HG03520 (cell line): ENCODE data around the gene ZYX.
A peak's percentile ranks its signal among the peaks of the same experiment; 100 is the strongest.

Experiments
- ATAC-seq: cut with Tn5 transposase; IDR thresholded peaks from one replicate; pipeline ENCODE4 v1.9.1; 2021; ENCODE audit warnings: mild to moderate bottlenecking, moderate library complexity; ENCODE audit not compliant: unreplicated experiment

ZYX gene, protein sequence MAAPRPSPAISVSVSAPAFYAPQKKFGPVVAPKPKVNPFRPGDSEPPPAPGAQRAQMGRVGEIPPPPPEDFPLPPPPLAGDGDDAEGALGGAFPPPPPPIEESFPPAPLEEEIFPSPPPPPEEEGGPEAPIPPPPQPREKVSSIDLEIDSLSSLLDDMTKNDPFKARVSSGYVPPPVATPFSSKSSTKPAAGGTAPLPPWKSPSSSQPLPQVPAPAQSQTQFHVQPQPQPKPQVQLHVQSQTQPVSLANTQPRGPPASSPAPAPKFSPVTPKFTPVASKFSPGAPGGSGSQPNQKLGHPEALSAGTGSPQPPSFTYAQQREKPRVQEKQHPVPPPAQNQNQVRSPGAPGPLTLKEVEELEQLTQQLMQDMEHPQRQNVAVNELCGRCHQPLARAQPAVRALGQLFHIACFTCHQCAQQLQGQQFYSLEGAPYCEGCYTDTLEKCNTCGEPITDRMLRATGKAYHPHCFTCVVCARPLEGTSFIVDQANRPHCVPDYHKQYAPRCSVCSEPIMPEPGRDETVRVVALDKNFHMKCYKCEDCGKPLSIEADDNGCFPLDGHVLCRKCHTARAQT

DNA sequence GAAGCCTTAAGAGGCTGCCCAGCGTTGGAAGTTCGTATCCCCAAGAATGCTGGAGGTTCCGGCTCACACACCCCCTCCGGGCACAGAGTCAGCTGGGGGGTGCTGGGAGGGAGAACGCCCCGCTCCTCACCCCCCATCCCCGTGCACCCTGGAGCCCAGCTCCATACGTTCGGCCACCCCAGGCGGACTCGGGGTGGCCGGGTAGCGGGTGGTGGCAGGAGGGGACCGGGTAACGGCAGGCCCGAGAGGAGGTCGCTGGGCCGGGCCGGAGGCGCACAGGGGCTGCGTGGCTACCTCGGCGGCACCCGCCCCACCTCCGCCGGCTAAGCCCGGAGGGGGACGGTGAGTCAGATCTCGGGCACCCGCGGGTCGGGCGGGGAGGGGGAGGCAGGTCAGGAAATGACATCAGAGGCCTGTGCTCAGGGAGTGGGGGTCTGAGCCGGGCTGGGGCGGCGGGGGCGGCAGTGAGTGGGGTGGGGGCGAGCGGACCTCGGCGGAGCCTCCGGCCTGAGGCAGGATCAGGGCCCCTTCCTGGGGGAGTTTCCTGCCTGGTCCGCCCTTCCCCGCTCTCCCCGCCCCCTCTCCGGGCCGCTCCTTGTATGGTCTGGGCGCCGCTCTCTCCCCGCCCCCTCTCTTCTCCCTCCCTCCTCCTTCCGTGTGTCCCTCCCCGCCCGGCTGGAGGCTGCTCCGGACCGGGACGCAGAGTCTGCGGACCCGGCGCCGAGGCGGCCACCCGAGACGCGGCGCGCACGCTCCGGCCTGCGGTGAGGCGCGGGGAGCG, at the start of gene ZYX:
ZYX (plus strand) TSS at position 700 of the 781 bp plus-strand sequence. CDS start 227 bp downstream, outside the sequence.
- peak; percentile 72 for ATAC-seq

DNA sequence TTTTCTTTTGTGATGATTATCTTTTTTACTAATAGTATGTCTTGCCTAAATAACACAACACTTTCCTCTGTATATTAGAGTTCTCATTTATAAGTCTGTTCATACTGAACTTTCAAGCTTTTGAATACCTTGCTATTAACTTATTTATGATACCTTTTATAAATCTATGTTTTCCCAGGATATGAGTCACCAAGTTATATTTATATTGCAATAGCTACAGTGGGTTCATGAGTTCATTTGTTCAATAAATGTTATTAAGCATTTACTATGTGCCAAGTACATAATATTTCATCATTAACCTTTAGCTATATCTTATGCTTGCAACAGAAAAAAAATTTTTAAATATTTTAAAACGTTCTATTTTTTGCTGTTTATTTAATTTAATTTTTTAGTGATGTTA, 46.9 kb upstream of the ZYX start:
- no peak for ATAC-seq

DNA sequence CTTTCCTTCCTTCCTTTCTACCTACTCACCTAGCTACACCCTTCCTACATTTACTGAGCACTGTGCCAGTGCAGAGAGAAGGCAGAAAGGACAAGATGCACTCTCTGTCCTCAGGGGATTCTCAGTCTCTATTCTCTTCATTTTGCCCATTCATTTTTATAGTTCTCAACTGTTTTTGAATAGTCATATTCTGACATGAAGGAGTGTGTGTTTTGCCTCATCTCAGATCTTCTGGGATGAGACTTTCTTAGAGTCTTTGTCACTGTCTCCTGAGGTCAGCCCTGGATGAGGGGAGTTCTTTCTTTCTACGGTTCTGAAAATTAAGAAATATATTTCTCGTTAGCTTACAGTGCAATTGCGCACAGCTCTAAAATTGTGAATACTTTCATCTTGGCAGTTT, 43.9 kb upstream of the ZYX start:
- no peak for ATAC-seq

DNA sequence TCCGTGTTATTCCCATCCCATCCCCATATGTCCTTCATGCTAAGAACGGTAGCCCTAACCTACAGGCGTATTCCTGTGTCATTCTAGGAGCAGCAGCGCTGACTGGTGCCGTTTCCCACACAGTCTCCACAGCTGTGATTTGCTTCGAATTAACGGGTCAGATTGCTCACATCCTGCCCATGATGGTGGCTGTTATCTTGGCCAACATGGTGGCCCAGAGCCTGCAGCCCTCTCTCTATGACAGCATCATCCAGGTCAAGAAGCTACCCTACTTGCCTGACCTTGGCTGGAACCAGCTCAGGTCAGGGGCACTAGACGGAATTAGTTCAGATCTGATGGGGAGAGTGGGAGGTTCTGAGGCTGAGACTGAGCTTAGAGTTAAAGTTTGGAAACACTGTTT, 39.3 kb upstream of the ZYX start:
- no peak for ATAC-seq

DNA sequence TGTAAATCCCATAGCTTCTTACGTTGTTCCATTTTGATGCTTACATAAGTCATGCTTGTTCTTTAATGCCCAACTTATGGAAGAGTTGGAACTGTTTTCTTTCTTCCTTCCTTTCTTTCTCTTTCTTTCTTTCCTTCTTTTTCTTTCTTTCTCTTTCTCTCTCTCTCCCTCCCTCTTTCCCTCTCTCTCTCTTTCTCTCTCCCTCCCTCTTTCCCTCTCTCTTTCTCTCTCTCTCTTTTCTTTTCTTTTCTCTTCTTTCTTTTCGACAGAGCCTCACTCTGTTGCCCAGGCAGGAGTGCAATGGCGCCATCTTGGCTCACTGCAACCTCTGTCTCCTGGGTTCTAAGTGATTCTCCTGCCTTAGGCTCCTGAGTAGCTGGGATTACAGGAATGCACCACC, 37.5 kb upstream of the ZYX start:
- ATAC-seq: no peak

DNA sequence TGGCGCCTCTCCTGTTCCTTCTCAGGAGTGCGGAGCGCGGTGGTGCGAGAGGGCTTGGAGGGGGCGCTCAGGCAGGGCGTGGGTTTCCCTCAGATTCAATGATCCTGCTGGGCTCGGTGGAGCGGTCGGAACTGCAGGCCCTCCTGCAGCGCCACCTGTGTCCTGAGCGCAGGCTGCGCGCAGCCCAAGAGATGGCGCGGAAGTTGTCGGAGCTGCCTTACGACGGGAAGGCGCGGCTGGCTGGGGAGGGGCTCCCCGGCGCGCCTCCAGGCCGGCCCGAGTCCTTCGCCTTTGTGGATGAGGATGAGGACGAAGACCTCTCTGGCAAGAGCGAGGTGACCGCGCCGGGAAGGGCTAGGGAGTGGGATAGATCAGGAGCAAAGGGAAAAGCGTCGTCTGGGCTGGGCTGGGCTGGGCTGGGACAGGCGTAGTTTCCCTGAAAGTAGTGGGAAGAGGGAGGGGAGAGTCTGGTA, 35.7 kb upstream of the ZYX start:
- no peak for ATAC-seq

DNA sequence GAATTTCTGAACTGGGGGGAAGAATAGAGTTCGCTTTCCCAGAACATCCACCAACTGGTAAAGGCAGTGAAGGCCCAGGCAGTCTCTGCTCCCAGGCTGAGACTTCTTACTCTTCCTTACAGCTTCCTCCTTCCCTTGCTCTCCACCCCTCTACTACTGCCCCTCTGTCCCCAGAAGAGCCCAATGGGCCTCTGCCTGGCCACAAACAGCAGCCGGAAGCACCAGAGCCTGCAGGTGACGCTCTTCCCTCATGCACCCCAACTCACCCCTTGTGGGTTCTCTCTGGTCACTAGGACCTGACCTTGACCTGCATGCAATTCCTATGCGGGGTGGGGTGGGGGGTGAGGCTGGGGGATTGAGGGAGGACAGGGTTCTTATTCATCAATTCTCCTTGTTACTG, 35.1 kb upstream of the ZYX start:
- no peak for ATAC-seq

DNA sequence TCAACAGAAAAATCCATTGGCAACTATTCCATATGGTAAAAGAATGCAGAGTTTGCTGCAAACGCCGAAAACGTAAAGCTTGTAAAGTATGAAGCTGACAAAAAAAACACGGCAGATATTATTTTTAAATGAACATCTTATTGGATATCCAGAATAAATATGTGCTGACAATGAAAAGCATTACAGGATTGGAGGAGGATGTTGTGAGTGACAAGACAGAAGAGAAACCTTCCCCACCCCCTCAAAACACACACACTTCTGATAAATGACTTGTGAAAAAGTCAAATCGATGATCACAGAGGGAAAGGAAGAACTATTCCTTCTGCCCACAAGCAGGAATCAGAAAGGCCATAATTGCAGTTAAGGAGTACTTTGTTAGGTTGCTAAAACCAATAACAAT, 33.2 kb upstream of the ZYX start:
- no peak for ATAC-seq

DNA sequence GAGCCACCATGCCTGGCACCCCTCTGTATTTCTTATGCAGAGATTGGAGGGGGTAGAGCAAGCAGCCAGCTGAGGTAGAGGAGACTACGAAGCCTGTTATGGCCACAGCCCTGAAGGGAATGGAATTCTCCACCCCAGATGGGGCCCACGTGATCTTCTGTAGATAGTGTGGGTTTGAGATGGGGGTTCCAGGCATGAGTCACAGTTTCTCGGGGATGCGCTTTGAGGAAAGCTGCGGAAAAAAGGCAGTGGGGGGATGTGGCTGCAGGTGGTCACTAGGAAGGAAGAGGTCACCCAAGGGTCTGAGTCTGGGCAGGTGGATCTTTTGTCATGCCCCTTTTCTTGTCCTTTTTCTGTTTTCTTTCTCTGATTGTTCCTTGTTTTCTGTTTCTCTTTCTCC, 30.1 kb upstream of the ZYX start:
- no peak for ATAC-seq

DNA sequence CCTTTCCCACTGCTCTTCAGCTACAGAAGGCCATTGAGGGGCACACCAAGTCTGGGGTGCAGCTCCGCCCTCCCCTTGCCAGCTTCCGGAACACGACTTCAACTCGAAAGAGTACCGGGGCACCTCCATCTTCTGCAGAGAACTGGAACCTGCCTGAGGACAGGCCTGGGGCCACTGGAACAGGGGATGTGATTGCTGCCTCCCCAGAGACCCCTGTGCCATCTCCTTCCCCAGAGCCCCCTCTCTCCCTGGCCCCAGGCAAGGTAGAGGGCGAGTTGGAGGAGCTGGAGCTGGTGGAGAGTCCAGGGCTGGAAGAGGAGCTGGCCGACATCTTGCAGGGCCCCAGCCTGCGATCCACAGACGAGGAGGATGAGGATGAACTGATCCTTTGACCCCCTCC, 29.6 kb upstream of the ZYX start:
- ATAC-seq: no peak

DNA sequence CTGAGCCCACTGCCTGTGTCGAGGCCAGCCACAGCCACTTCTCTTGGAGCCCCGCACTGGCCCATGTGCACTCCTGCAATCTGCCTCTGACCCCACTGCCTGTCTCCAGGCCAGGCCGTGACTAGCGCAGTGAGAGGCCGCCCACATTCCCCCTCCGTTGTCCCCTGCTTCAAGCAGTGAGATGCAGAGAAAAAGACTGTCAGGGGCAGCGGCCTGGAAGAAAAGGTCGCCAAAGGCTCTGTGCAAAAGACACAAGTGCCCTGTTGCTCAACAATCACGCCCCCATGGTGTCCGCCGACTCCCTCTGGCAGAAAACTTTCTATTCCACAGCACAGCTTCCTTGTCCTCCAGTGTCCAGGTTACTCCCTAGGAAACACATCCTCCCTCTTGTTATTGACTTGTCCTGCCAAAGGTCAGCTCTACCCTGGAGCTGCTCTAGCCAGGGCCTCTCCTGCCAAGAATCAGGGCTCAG, 28.6 kb upstream of the ZYX start:
- no peak for ATAC-seq

DNA sequence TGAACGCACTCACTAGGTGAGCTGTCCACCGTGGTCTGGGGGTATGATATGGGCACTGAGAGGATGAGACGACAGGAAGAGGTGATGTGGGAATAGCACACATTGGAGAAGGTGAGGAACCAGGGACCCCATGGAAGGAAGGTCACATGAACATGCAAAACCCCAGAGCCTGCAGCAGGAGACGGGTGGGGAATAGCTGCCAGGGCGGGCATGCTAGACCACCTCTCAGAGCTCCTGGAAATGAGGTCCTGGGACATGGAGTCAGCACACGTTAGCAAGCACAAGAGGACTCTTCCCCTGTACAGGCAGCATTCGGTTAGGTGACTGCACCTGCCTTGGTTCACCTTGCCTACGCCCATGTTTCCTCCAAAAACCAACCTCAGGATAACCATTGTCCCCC, 26.8 kb upstream of the ZYX start:
- no peak for ATAC-seq

DNA sequence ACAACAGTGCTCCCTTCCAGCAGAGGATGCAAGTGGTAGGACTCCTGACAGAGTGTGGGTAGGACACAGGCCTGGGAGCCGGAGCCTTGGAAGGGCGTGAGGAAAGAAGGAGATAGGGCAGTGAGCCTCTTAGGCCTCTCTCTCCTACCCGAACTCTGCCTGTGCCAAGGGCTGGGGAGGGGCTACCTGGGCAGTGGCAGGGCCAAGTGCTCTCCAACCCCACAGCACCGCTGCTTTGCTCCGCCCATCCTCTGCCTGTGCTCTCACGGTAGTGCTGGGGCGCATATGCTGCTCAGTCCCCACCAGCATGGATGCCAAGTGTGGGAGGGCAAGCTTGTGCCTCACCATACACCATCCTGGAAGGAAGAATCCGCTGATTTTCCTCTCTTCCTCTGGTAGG, 26.2 kb upstream of the ZYX start:
- ATAC-seq: no peak

DNA sequence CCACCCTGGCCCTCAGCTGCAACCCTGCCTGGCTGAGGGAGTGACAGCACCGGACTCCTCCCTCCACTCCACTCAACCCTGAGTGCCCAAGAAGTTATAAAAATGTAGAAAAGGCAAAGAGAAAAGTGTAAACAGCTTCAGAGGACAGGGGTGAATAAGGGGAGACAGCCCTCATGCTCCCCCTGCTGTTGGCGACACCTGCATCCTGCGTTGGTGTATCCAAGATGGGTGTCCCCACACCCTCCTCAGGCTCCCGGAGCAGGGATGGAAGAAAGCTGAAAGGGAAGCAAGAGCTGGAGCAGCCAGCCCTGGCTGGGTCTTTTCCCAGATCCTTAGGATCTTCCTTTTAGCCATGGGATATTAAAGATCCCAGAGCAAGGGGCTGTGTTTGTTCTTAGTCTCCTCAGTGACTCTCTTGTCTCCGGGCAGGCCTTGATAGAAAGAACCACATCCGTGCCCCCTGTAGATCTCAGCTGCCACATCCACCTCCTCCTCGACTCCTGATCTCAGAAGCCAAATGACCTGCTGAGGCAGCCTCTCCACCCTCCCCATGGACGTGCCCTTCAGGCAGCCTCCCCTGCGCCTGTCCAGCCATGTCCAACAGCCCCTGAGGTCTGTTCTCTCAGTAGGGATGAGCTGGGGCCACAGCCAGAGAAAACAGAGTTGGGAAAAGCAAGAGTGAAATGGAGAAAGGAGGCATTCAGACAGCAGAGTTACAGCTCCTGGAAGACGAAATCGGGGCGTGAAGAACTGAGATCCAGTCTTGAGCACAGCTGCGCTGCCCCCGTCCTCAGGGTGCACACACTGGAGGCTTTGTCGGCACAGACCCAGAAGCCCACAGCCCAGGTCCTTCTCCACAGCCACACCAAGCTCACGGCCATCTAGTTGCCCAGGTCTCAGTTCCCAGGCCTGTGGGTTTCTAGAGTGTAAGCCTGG, 25.4 kb upstream of the ZYX start:
- ATAC-seq: no peak

DNA sequence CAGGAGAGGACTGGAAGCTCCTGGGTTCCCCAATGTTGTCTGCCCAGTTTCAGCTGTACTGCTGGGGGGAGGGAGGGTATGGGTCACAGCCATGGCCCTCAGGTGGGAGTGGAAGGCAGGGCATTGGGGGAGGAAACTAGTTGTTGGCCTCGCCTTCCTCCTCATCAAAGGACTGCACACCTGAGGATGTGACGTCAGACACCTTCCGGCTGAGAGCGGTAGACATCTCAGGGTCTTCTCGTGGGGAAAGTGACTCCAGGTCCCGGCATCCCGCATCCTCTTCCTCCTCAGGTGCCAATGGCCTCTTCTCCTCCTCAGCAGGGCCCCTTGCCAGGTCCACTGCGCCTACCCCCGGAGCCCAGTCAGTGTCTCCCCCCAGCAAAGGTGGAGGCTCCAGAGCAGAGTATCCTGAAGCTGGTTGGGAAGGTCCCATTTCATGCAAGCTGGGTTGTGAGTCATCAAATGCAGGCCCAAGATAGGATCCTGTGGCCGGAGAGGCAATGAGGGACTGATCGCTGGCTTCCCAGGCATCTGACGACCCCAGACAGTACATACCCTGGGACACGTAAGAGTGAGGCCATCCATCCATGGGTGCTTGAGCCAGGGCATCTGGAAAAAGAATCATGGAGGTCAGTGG, 24.6 kb upstream of the ZYX start:
- no peak for ATAC-seq

DNA sequence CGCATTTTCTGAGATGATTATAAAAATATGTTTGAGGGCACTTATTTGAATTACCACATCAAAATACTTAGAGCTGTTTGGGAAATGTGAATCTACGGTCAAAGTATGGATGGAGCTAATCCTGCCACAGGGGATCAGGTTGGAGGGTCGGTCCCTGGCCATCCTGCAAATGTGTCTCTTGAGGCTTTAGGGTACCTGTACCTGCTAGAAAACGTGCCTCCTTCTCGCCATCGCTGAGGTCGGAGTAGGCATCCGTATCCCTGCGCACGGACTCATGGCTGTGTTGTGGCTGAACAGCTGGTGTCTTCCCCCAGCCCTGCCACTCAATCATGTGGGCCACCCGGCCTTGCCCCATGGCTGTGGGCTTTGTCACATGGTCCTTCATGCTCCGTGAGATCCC, 22.5 kb upstream of the ZYX start:
- no peak for ATAC-seq

DNA sequence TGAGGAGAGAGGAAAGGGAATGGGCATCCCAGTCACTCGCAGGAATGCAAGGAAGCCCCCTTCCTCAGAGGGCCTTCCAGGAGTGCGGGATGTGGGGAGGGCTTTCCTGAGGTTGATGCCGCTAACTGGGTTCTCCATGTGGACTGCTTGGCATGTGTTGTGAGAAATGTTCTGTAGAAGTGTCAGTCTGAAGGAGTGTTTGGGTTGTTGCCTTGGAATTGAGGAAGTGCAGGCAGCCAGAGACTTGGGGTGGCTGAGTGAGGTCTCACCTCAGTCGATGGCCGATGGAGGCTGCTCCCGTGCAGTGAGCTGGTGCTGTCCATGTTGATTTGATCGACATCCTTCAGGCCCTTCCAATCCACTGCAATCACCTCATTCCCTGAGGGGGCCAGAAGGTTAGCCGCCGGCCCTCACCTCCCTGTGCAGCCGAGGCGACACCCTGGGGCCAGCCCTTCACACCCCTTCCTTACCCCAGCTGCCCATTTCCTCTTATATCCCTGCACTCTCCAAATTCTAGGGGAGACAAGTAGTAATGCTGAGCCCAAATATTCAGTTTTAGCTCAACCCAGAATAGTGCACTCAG, 21.3 kb upstream of the ZYX start:
- no peak for ATAC-seq

DNA sequence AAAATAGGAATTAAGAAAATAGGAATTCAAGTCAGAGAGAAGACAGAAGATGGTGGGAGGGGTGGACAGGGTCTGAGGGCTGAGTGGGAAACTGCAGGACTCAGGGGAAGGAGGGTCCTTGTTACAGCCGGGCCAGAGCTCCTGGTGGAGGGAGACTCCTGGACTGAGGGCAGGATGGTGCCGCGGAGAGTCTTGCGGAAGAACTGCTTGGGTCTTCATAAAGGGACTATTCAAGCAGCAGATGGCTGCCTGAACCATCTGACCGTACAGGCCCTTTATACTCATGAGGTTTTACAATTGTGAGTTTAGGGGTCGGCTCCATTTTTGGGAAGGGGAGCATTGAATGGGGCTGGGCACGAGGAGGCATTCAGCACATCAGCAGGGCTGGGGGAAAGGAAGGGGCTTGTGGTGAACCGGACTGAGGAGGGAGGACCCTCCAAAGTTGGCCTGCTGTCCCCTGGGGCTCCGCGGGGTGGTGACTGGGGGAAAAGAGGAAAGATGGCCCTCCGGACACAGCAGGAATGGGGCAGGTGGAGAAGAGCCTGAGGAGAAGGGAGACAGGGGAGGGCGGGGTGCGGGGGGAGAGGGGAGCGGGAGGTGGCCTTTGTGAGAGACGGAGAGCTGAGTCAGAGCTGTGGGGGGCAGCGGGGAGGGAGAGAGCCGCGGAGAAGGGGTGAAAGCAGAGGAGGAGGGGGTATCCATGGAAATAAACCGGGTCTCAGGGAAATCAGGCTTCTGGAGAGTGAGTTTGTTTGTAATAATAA, 20.2 kb upstream of the ZYX start:
- no peak for ATAC-seq

DNA sequence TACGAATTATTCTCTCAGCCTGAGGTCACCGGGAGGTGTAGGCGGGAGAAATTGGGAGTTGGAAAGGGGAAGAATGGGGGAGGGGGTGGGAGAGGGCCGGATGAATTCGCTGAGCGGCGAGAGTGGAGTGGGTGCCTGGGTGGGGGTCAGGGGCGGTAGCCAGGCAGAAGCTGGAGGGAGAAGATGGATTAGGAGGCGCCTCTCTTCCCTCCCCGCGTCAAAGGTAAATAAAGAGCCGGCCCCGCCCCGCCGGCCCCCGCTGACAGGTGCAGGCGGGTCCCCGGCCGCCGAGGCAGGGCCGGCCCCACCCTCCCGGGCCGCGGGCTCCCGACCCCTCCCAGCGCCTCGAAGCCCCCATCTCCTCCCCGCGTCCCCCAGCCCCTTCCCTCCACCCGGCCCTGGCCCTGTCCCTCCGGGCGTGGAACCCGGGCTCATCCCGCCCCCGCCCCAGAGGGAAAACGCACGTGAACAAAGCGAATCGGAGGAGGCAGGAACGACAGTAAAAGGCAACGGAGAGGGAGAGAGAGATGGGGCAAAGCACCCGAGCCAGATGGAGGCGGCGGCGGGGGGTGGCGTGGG, 19.5 kb upstream of the ZYX start:
- no peak for ATAC-seq
